ENCODE measurements around the gene C5AR2. TPM values are rescaled to one million over a fixed set of nuclear protein-coding genes. Genes with fewer than 3 reads are reported as not detected.

Gene C5AR2
- total RNA-seq, 2 donors from 2014 or later: not detected

GRCh38 chr19:47312366-47313006 is 19.5 kb upstream of the C5AR2 start:
- Mint-ChIP-seq H3K4me1 (peaks cover 4% of the 10 kb centered on the region), H3K36me3 (ENCODE audit: low read depth) (no peaks in the 10 kb centered on the region), H3K27ac (no peak overlapping the region), H3K4me3 (no peak overlapping the region), H3K9me3 (peaks cover 3% of the 10 kb centered on the region), H3K27me3 (ENCODE audit: insufficient read depth) (peaks cover 2% of the 10 kb centered on the region)
- Histone ChIP-seq H3K27ac (ENCODE audit: low read depth, low read length) (no peak overlapping the region), H3K9me3 (ENCODE audit: control insufficient read depth, low read length) (no peaks in the 10 kb centered on the region), H3K4me3 (ENCODE audit: low read length) (no peak overlapping the region), H3K36me3 (ENCODE audit: control insufficient read depth, insufficient read depth, low read length) (no peaks in the 10 kb centered on the region), H3K27me3 (ENCODE audit: control insufficient read depth, insufficient read depth, low read length, poor library complexity, severe bottlenecking) (no peaks in the 10 kb centered on the region), H3K9ac (ENCODE audit: extremely low read depth, low read length, poor library complexity, severe bottlenecking) (no peak overlapping the region), H3K4me1 (ENCODE audit: control insufficient read depth, insufficient read depth, low read length) (no peaks in the 10 kb centered on the region)
- TF ChIP-seq, protein P1, sequence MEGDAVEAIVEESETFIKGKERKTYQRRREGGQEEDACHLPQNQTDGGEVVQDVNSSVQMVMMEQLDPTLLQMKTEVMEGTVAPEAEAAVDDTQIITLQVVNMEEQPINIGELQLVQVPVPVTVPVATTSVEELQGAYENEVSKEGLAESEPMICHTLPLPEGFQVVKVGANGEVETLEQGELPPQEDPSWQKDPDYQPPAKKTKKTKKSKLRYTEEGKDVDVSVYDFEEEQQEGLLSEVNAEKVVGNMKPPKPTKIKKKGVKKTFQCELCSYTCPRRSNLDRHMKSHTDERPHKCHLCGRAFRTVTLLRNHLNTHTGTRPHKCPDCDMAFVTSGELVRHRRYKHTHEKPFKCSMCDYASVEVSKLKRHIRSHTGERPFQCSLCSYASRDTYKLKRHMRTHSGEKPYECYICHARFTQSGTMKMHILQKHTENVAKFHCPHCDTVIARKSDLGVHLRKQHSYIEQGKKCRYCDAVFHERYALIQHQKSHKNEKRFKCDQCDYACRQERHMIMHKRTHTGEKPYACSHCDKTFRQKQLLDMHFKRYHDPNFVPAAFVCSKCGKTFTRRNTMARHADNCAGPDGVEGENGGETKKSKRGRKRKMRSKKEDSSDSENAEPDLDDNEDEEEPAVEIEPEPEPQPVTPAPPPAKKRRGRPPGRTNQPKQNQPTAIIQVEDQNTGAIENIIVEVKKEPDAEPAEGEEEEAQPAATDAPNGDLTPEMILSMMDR (conservative IDR thresholded peaks at IDR 0.05): no peak
- WGBS, 2 experiments (ENCODE audit: insufficient coverage in 1 of 2, insufficient read length in 1 of 2): 93% methylated on average over 3 to 5 of the region's 5 CpGs
- DNase-seq: no peak

DNA sequence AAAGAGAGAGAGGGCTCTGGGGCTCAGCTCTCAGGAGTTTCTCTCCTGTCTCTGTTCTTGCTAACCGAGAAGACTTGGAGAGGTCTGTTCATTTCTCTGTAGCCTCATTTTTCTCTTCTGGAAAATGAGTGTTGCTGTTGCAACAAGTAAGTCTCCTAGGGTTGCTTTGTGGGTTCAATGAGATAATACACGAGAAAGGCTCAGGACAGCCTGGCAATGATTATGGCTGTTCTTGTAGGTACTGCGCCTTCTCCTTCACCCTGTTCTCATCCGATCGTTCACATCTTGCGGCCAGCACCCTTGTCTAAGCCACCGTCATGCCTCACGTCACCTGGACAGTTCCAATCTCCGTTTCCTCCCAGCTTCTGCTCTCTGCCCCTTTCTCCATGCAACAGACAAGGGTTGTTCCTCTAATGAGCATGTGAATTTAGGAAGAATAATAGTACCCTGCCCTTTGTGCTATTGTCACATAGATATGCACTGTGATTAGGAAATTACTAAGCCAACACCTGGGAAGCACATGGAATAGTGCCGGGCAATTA is 18.1 kb upstream of the C5AR2 start:
- TF ChIP-seq, protein P1 (conservative IDR thresholded peaks at IDR 0.05): no peak
- Mint-ChIP-seq H3K4me3 (no peak overlapping the region), H3K9me3 (peaks cover 3% of the 10 kb centered on the region), H3K4me1 (peaks cover 4% of the 10 kb centered on the region), H3K27me3 (ENCODE audit: insufficient read depth) (peaks cover 2% of the 10 kb centered on the region), H3K27ac (no peak overlapping the region), H3K36me3 (ENCODE audit: low read depth) (no peaks in the 10 kb centered on the region)
- Histone ChIP-seq H3K9ac (ENCODE audit: extremely low read depth, low read length, poor library complexity, severe bottlenecking) (no peak overlapping the region), H3K27me3 (ENCODE audit: control insufficient read depth, insufficient read depth, low read length, poor library complexity, severe bottlenecking) (no peaks in the 10 kb centered on the region), H3K4me3 (ENCODE audit: low read length) (no peak overlapping the region), H3K4me1 (ENCODE audit: control insufficient read depth, insufficient read depth, low read length) (no peaks in the 10 kb centered on the region), H3K9me3 (ENCODE audit: control insufficient read depth, low read length) (no peaks in the 10 kb centered on the region), H3K36me3 (ENCODE audit: control insufficient read depth, insufficient read depth, low read length) (no peaks in the 10 kb centered on the region), H3K27ac (ENCODE audit: low read depth, low read length) (no peak overlapping the region)
- 91 to 92% methylated on average over 9 to 10 of the region's 10 CpGs for WGBS, 2 experiments (ENCODE audit: insufficient coverage in 1 of 2, insufficient read length in 1 of 2)
- DNase-seq: no peak

DNA sequence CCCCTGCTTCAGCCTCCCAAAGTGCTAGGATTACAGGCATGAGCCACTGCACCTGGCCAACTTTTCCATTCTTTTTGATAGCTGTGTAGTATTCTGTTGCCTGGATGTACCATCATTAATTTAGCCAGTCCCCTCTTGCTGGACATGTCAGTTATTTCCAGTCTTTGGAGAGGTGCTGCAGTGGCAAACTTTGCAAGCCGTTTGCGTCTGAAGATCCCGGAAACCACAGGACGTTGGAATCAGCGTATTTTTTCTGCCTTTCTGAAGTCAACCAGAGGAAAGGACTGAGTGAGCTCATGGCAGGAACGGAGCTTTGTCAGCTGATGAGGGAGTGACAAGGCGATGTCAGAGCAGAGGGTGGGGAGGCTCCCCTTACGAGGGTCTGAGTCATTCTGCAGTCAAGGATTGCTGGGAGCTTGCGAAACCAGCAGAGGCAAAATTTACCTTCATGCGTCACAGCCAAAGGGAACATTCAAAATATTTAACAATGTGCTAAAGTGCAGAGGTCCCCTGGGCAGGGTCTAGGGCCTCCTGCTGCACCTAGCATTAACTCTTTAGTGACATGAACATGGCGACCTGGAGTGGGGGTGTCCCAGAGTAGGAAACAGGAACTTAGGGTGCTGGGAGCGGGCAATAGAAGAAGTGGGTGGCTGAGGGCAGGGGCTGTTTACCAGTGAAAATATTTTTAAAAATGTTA is 16.7 kb upstream of the C5AR2 start:
- Mint-ChIP-seq H3K27me3 (ENCODE audit: insufficient read depth) (peaks cover 2% of the 10 kb centered on the region), H3K9me3 (peaks cover 3% of the 10 kb centered on the region), H3K27ac (no peak overlapping the region), H3K36me3 (ENCODE audit: low read depth) (no peaks in the 10 kb centered on the region), H3K4me3 (no peak overlapping the region), H3K4me1 (peaks cover 4% of the 10 kb centered on the region)
- no peak overlapping the region for H3K9ac ChIP-seq (ENCODE audit: extremely low read depth, low read length, poor library complexity, severe bottlenecking)
- WGBS, 2 experiments (ENCODE audit: insufficient coverage in 1 of 2, insufficient read length in 1 of 2): 48 to 66% methylated on average over 11 to 12 of the region's 12 CpGs
- H3K36me3 ChIP-seq (ENCODE audit: control insufficient read depth, insufficient read depth, low read length): no peaks in the 10 kb centered on the region
- H3K4me3 ChIP-seq (ENCODE audit: low read length): no peak overlapping the region
- H3K27ac ChIP-seq (ENCODE audit: low read depth, low read length): no peak overlapping the region
- H3K4me1 ChIP-seq (ENCODE audit: control insufficient read depth, insufficient read depth, low read length): no peaks in the 10 kb centered on the region
- no peaks in the 10 kb centered on the region for H3K9me3 ChIP-seq (ENCODE audit: control insufficient read depth, low read length)
- DNase-seq: peak; percentile 77
- H3K27me3 ChIP-seq (ENCODE audit: control insufficient read depth, insufficient read depth, low read length, poor library complexity, severe bottlenecking): no peaks in the 10 kb centered on the region
- TF ChIP-seq, protein P1 (conservative IDR thresholded peaks at IDR 0.05): no peak

All from endodermal cell (in vitro differentiated cells).